Keratinocyte (primary cell): ENCODE results near the gene NRP1. TPM values are rescaled to one million over a fixed set of nuclear protein-coding genes. Genes with fewer than 3 reads are reported as not detected.
A peak's percentile ranks its signal among the peaks of the same experiment; 100 is the strongest.

Experiments used
- DNase-seq: peaks from one replicate; pipeline ENCODE4 v3.0.0-alpha.2; 2011; ENCODE audit warnings: low read depth, missing footprints, low spot score
- FAIRE-seq: peaks from 2 replicates; lab custom pipeline; 2011; peaks lifted over from hg19 to GRCh38; lab: Jason Lieb, UNC
- H2AFZ ChIP-seq: 2 replicates; pipeline ENCODE4 v1.6.0; 2012; ENCODE audit warnings: low read length, control low read depth, inconsistent platforms; ENCODE audit not compliant: control insufficient read depth
- H3K27ac ChIP-seq: 2 replicates; pipeline ENCODE4 v1.5.1; 2011; ENCODE audit warnings: low read length; ENCODE audit not compliant: control insufficient read depth, insufficient read depth
- H3K27me3 ChIP-seq: 3 replicates; pipeline ENCODE4 v1.6.0; 2011; ENCODE audit warnings: low read length; ENCODE audit not compliant: control insufficient read depth, insufficient read depth; ENCODE audit errors: extremely low read depth
- H3K36me3 ChIP-seq, 2 experiments: 2 replicates in 1 of 2; 3 replicates in 1 of 2; pipeline ENCODE4 v1.5.1; 2011; ENCODE audit warnings: low read length in 2 of 2, mild to moderate bottlenecking in 1 of 2; ENCODE audit not compliant: control insufficient read depth in 2 of 2, insufficient read depth in 2 of 2; ENCODE audit errors: extremely low read depth in 1 of 2
- H3K4me1 ChIP-seq: 3 replicates; pipeline ENCODE4 v1.5.1; 2011; ENCODE audit warnings: low read length; ENCODE audit not compliant: control insufficient read depth, insufficient read depth; ENCODE audit errors: extremely low read depth
- H3K4me2 ChIP-seq: 3 replicates; pipeline ENCODE4 v1.6.0; 2011; ENCODE audit warnings: low read depth, low read length; ENCODE audit not compliant: control insufficient read depth, insufficient read depth; ENCODE audit errors: extremely low read depth
- H3K4me3 ChIP-seq, 3 experiments: fragments of 200-600 bp in 1 of 3; sonication (generic) in 1 of 3; 2 replicates in 2 of 3; 3 replicates in 1 of 3; pipeline ENCODE4 v1.5.1; 2011 to 2016; ENCODE audit warnings: low read length in 3 of 3, mild to moderate bottlenecking in 3 of 3, control low read depth in 2 of 3, inconsistent platforms in 1 of 3, low read depth in 1 of 3, mixed read lengths in 1 of 3, mixed run types in 1 of 3, moderate library complexity in 1 of 3; ENCODE audit not compliant: control insufficient read depth in 2 of 3, insufficient read depth in 2 of 3; ENCODE audit errors: extremely low read depth in 1 of 3
- H3K79me2 ChIP-seq: 2 replicates; pipeline ENCODE4 v1.6.0; 2012; ENCODE audit warnings: low read length; ENCODE audit not compliant: control insufficient read depth, insufficient read depth
- H3K9ac ChIP-seq: 3 replicates; pipeline ENCODE4 v1.6.0; 2011; ENCODE audit warnings: low read length; ENCODE audit not compliant: control insufficient read depth, insufficient read depth; ENCODE audit errors: extremely low read depth
- H3K9me1 ChIP-seq: 3 replicates; pipeline ENCODE4 v1.6.0; 2011; ENCODE audit warnings: low read length; ENCODE audit not compliant: control insufficient read depth, insufficient read depth; ENCODE audit errors: extremely low read depth
- H3K9me3 ChIP-seq: 2 replicates; pipeline ENCODE4 v1.5.1; 2012; ENCODE audit warnings: low read depth, low read length; ENCODE audit not compliant: control insufficient read depth
- H4K20me1 ChIP-seq: 3 replicates; pipeline ENCODE4 v1.6.0; 2011; ENCODE audit warnings: low read length; ENCODE audit not compliant: control insufficient read depth, insufficient read depth; ENCODE audit errors: extremely low read depth
- CTCF ChIP-seq, 3 experiments: IDR thresholded peaks in 1 of 3; conservative IDR thresholded peaks in 1 of 3; optimal IDR thresholded peaks in 1 of 3; 2 replicates in 2 of 3; 3 replicates in 1 of 3; pipeline versions ENCODE3 to v1.5.1; 2011; ENCODE audit warnings: low read length in 3 of 3, mild to moderate bottlenecking in 3 of 3, moderate library complexity in 2 of 3, control low read depth in 1 of 3, inconsistent platforms in 1 of 3; ENCODE audit not compliant: insufficient read depth in 2 of 3; ENCODE audit errors: extremely low read depth in 1 of 3
- EZH2 ChIP-seq: IDR thresholded peaks from one replicate; pipeline ENCODE4 v1.6.1; 2012; ENCODE audit warnings: inconsistent platforms, mild to moderate bottlenecking, low read length, moderate library complexity
- dilution Hi-C: fragments of 300-500 bp; cut with MboI; formaldehyde crosslinking; loops from one replicate; pipeline ENCODE4 v1.7.0; 2020; ENCODE audit warnings: low sequenced_read_pairs; ENCODE audit not compliant: extremely low pct_ligation_motif_present
- polyA plus RNA-seq, 5 experiments: library from polyadenylated mRNA; depleted of rRNA in 3 of 5; stranded (reverse) in 3 of 5; stranded (forward) in 1 of 5; unstranded in 1 of 5; fragments of >200 nt; gene quantifications; 1 replicate in 1 of 5; 2 replicates in 3 of 5; 3 replicates in 1 of 5; pipeline versions ENCODE4 v1.2.1 to v1.2.3, GENCODE V29; 2011 to 2012; ENCODE audit warnings: missing spikeins in 2 of 5, low read depth in 1 of 5, low replicate concordance in 1 of 5

The NRP1 gene
- polyA plus RNA-seq, 1 donor (not counting 4 experiments of a cell fraction or from before 2014, with no cell fraction given), result 36.2 TPM

GRCh38 chr10:33314811-33315561, 19.5 kb downstream of the NRP1 start:
- H3K9me3 ChIP-seq, result no peaks in the 10 kb centered on the region
- DNase-seq (no peak), FAIRE-seq (peak; percentile 67)
- H3K79me2 ChIP-seq, result peaks cover 57% of the 10 kb centered on the region
- no peaks in the 10 kb centered on the region for H3K27me3 ChIP-seq
- no peaks in the 10 kb centered on the region for H4K20me1 ChIP-seq
- peak overlapping the region; percentile 13 for H3K4me2 ChIP-seq
- no peak overlapping the region for H3K9ac ChIP-seq
- no peak overlapping the region for H2AFZ ChIP-seq
- peaks cover 8 to 10% of the 10 kb centered on the region in 2 experiments for H3K36me3 ChIP-seq
- dilution Hi-C loops, result no loop called here
- no peak overlapping the region for H3K27ac ChIP-seq
- no peak for TF ChIP-seq CTCF (optimal IDR thresholded peaks at IDR 0.05 in 1 of 3, IDR thresholded peaks at IDR 0.05 in 1 of 3, conservative IDR thresholded peaks at IDR 0.05 in 1 of 3; ENCODE audit: extremely low read depth in 1 of 3, insufficient read depth in 2 of 3, low read length in 3 of 3)
- TF ChIP-seq EZH2, result no peak
- H3K4me3 ChIP-seq, result no peak overlapping the region
- peaks cover 15% of the 10 kb centered on the region for H3K4me1 ChIP-seq
- no peaks in the 10 kb centered on the region for H3K9me1 ChIP-seq

GRCh38 chr10:33311640-33312039, 22.8 kb downstream of the NRP1 start:
- Histone ChIP-seq H3K9ac (no peak overlapping the region), H3K27ac (no peak overlapping the region), H3K4me1 (peaks cover 15% of the 10 kb centered on the region), H3K27me3 (no peaks in the 10 kb centered on the region), H3K9me3 (no peaks in the 10 kb centered on the region), H4K20me1 (no peaks in the 10 kb centered on the region), H3K79me2 (peaks cover 65% of the 10 kb centered on the region), H3K4me2 (no peak overlapping the region), H3K36me3 (peaks cover 4 to 10% of the 10 kb centered on the region in 2 experiments), H3K4me3 (no peak overlapping the region), H2AFZ (no peak overlapping the region), H3K9me1 (no peaks in the 10 kb centered on the region)
- DNase-seq, result no peak
- TF ChIP-seq EZH2, result no peak
- TF ChIP-seq CTCF (optimal IDR thresholded peaks at IDR 0.05 in 1 of 3, IDR thresholded peaks at IDR 0.05 in 1 of 3, conservative IDR thresholded peaks at IDR 0.05 in 1 of 3; ENCODE audit: extremely low read depth in 1 of 3, insufficient read depth in 2 of 3, low read length in 3 of 3), result no peak
- FAIRE-seq, result no peak
- dilution Hi-C loops, result no loop called here
